ENCODE data around the gene TAB2.

GRCh38 chr6:149334682-149335160 lies 17.2 kb downstream of the TAB2 start:
- TF ChIP-seq ZFHX2 (tag by site-specific recombination; conservative IDR thresholded peaks at IDR 0.05), result no peak
- TF ChIP-seq CTCF (tag by site-specific recombination; IDR thresholded peaks at IDR 0.05), result no peak
- no peak for TF ChIP-seq ELK4 (IDR thresholded peaks at IDR 0.05; ENCODE audit: borderline replicate concordance, low read depth, low read length)
- no peak for TF ChIP-seq PRDM2 (tag by site-specific recombination; IDR thresholded peaks at IDR 0.05; ENCODE audit: borderline replicate concordance)
- TF ChIP-seq ZNF549 (tag by site-specific recombination; IDR thresholded peaks at IDR 0.05), result no peak
- no peak for TF ChIP-seq ZNF529 (tag by site-specific recombination; IDR thresholded peaks at IDR 0.05; ENCODE audit: insufficient replicate concordance)
- TF ChIP-seq ZNF148 (tag by site-specific recombination; IDR thresholded peaks at IDR 0.05; ENCODE audit: borderline replicate concordance), result no peak
- TF ChIP-seq ATF2 (tag by site-specific recombination; IDR thresholded peaks at IDR 0.05; ENCODE audit: low read depth), result no peak
- TF ChIP-seq ZNF132 (tag by site-specific recombination; IDR thresholded peaks at IDR 0.05; ENCODE audit: borderline replicate concordance), result no peak
